MV-4-11 (cell line): ENCODE measurements around the gene RPS15.

Experiments used
- DNase-seq: peaks from one replicate; lab custom pipeline; 2025; lab: John Stamatoyannopoulos, UW

Gene RPS15

DNA sequence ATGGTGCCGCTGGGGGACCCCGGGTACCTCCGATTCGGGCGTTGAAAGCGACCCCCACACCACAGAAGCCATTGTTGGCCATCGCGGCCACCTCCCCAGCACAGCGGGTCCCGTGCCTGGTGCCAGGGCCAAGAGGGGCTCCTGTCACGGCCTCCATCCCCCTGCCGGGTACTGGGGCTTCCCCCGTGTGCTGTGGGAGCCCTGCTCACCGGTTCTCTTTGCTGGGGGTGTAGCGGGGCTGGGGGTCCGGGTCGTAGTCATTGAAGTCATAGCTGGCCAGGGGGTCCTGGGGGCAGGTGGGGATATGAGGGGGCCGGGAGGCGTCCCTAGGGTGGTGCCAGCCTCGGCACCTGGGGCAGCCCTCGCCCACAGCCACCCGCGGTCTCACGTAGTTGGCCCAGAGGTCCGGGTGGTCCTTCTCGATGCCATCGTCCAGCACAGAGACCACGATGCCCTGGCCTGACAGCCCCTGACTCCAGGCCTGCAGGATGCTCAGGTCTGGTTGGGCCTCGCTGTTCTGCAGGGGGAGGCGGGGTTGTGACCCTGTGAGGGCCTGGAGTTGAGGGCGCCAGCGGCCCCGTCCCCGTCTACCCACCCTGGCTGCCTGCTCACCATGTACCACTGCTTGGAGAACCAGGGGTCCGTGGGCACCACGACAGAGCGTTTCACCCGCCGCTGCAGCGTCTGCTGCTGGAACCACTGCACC lies 49.5 kb downstream of the RPS15 start:
- no peak for DNase-seq

GRCh38 chr19:1488282-1488601 lies 50.0 kb downstream of the RPS15 start:
- DNase-seq = peak; percentile 59

- DNase-seq = peak; percentile 29
Observed at GRCh38 chr19:1489463-1490310, 51.5 kb downstream of the RPS15 start.
